Measurements from ENCODE around the gene AP1B1. TPM values are rescaled to one million over a fixed set of nuclear protein-coding genes. Genes with fewer than 3 reads are reported as not detected.

AP1B1 gene
- total and polyA plus RNA-seq, 2 of the 13 experiments (the other 11 are each of a cell fraction or from before 2014, with no cell fraction given) = 26.6 to 29.7 TPM

DNA sequence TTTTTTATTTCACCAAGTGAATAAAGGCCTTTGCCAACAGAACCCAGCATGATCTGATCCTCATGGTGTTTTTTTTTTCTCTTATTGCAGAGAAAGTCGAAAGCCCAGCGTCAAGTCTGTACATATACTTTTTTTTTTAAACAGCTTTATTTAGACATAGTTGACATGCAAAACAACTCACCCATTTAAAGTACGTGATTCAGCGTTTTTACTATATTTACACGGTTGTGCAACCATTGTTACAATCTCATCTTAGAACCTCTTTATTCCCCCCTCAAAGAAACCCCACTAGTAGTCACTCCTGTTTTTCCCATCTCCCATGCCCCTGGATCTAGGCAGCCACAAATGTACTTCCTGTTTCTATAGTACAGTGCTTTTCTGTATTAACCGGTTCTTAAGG lies 20.6 kb upstream of the AP1B1 start:
- intact Hi-C loops (cut with micrococcal nuclease; ENCODE audit: unreplicated experiment) (no loop called here), in situ Hi-C loops (cut with HindIII; ENCODE audit: extremely low pct_ligation_motif_present, low pct_unique_long_range_greater_than_20kb) (no loop called here)
- no peak for DNase-seq (ENCODE audit: low spot score)
- no peaks in the 10 kb centered on the region; a peak in 1 of 5 replicates for H3K27me3 ChIP-seq (ENCODE audit: control insufficient read depth in 1 of 2, insufficient read depth in 2 of 2, low read length in 2 of 2)
- no peak for TF ChIP-seq REPIN1 (CRISPR knock-in tag; IDR thresholded peaks at IDR 0.05; ENCODE audit: borderline replicate concordance, low read depth)
- TF ChIP-seq, protein P1, sequence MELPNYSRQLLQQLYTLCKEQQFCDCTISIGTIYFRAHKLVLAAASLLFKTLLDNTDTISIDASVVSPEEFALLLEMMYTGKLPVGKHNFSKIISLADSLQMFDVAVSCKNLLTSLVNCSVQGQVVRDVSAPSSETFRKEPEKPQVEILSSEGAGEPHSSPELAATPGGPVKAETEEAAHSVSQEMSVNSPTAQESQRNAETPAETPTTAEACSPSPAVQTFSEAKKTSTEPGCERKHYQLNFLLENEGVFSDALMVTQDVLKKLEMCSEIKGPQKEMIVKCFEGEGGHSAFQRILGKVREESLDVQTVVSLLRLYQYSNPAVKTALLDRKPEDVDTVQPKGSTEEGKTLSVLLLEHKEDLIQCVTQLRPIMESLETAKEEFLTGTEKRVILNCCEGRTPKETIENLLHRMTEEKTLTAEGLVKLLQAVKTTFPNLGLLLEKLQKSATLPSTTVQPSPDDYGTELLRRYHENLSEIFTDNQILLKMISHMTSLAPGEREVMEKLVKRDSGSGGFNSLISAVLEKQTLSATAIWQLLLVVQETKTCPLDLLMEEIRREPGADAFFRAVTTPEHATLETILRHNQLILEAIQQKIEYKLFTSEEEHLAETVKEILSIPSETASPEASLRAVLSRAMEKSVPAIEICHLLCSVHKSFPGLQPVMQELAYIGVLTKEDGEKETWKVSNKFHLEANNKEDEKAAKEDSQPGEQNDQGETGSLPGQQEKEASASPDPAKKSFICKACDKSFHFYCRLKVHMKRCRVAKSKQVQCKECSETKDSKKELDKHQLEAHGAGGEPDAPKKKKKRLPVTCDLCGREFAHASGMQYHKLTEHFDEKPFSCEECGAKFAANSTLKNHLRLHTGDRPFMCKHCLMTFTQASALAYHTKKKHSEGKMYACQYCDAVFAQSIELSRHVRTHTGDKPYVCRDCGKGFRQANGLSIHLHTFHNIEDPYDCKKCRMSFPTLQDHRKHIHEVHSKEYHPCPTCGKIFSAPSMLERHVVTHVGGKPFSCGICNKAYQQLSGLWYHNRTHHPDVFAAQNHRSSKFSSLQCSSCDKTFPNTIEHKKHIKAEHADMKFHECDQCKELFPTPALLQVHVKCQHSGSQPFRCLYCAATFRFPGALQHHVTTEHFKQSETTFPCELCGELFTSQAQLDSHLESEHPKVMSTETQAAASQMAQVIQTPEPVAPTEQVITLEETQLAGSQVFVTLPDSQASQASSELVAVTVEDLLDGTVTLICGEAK (IDR thresholded peaks at IDR 0.05) = peak; percentile 44; the same call in 1 of the 2 replicates
- TF ChIP-seq, protein P1 (CRISPR knock-in tag; IDR thresholded peaks at IDR 0.05) = peak; percentile 57; the same call in 1 of the 2 replicates
- TF ChIP-seq ETV5 (CRISPR knock-in tag; IDR thresholded peaks at IDR 0.05; ENCODE audit: borderline replicate concordance) = no peak
- FAIRE-seq = no peak
- H3K36me3 ChIP-seq (replicated peaks in 1 of 2; ENCODE audit: control insufficient read depth in 1 of 2, insufficient read depth in 2 of 2, low read length in 2 of 2) = no peaks in the 10 kb centered on the region
- no peaks in the 10 kb centered on the region for H4K20me1 ChIP-seq (ENCODE audit: insufficient read depth, low read length)
- no peaks in the 10 kb centered on the region for H3K9me3 ChIP-seq (ENCODE audit: low read length)
- no peak overlapping the region for H3K9ac ChIP-seq (ENCODE audit: insufficient read depth, low read depth, low read length)
- ChIA-PET CTCF (ENCODE audit: low intra/inter-chr PET ratio, low total read pairs) (no interaction called here), POLR2A (no interaction called here)
- no peak overlapping the region for H3K4me3 ChIP-seq (replicated peaks in 1 of 3; ENCODE audit: insufficient read depth in 1 of 3, low read depth in 2 of 3, low read length in 3 of 3)
- no TSS peak for BruUV-seq (replicated peaks)
- ATAC-seq = no peak
- H2AFZ ChIP-seq (ENCODE audit: low read length) = no peak overlapping the region
- H3K79me2 ChIP-seq (ENCODE audit: insufficient read depth, low read length) = no peaks in the 10 kb centered on the region
- WGBS (ENCODE audit: low lambda C conversion rate) = 6% methylated on average over 6 of the region's 6 CpGs
- H3K4me2 ChIP-seq (ENCODE audit: low read depth, low read length) = no peak overlapping the region
- H3K4me1 ChIP-seq (ENCODE audit: insufficient read depth, low read length) = peaks cover 6% of the 10 kb centered on the region; the same call in 1 of the 2 replicates
- H3K27ac ChIP-seq (ENCODE audit: extremely low read length, insufficient read depth, low read length) = no peak overlapping the region

All from HepG2 (cell line).